ENCODE measurements around the gene TSPAN7.

- TF ChIP-seq, protein P1, sequence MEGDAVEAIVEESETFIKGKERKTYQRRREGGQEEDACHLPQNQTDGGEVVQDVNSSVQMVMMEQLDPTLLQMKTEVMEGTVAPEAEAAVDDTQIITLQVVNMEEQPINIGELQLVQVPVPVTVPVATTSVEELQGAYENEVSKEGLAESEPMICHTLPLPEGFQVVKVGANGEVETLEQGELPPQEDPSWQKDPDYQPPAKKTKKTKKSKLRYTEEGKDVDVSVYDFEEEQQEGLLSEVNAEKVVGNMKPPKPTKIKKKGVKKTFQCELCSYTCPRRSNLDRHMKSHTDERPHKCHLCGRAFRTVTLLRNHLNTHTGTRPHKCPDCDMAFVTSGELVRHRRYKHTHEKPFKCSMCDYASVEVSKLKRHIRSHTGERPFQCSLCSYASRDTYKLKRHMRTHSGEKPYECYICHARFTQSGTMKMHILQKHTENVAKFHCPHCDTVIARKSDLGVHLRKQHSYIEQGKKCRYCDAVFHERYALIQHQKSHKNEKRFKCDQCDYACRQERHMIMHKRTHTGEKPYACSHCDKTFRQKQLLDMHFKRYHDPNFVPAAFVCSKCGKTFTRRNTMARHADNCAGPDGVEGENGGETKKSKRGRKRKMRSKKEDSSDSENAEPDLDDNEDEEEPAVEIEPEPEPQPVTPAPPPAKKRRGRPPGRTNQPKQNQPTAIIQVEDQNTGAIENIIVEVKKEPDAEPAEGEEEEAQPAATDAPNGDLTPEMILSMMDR (conservative IDR thresholded peaks at IDR 0.05 in 1 of 2, IDR thresholded peaks at IDR 0.05 in 1 of 2; ENCODE audit: low read depth in 1 of 2, low read length in 2 of 2), result no peak
- TF ChIP-seq EZH2 (IDR thresholded peaks at IDR 0.05; ENCODE audit: low read length, missing control alignments), result no peak
These were observed 75.8 kb downstream of the TSPAN7 start for GRCh38 chrX:38636949-38637819.
